GM12891 (cell line): ENCODE results near the gene ALG5.

ENCODE experiments used
- PAX5 ChIP-seq: IDR thresholded peaks from 2 replicates; pipeline ENCODE4 v1.6.1; 2011; ENCODE audit warnings: low read length, moderate library complexity, mild to moderate bottlenecking; ENCODE audit not compliant: insufficient read depth, severe bottlenecking
- POLR2A ChIP-seq: IDR thresholded peaks from 2 replicates; pipeline ENCODE4 v1.6.1; 2011; ENCODE audit warnings: low read depth, low read length, control low read depth
- POLR2AphosphoS5 ChIP-seq: IDR thresholded peaks from 2 replicates; pipeline ENCODE4 v1.6.1; 2011; ENCODE audit warnings: low read depth, low read length, control low read depth
- SPI1 ChIP-seq: IDR thresholded peaks from 2 replicates; pipeline ENCODE4 v1.6.1; 2011; ENCODE audit warnings: low read depth, low read length, control low read depth
- TAF1 ChIP-seq: IDR thresholded peaks from 2 replicates; pipeline ENCODE4 v1.6.1; 2011; ENCODE audit warnings: low read depth, low read length, control low read depth

DNA sequence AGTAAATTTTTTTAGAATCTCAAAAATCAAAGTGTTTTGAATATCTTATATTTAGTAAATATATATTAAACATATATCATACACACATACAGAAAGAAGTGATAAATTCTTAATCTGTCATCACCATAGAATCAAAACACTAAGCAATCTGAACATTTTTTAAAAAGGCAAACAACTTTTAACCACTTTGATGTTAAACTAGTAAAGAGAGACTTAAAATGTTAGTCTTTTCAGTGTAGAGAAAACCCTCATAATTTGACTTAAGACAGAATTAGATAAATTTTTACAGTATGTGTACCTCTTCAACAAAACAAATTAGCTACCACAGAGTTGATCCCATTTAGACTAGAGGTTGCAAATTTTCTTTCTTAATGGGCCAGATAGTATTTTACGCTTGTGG, 46.9 kb upstream of the ALG5 start:
- TF ChIP-seq POLR2A, result no peak
- TF ChIP-seq POLR2AphosphoS5, result no peak
- no peak for TF ChIP-seq TAF1
- no peak for TF ChIP-seq SPI1
- no peak for TF ChIP-seq PAX5
